ENCODE results near the gene CACNA2D3. TPM values are rescaled to one million over a fixed set of nuclear protein-coding genes. Genes with fewer than 3 reads are reported as not detected.

The CACNA2D3 gene
- total RNA-seq, 1 donor from 2014 or later, result 7.3 TPM

DNA sequence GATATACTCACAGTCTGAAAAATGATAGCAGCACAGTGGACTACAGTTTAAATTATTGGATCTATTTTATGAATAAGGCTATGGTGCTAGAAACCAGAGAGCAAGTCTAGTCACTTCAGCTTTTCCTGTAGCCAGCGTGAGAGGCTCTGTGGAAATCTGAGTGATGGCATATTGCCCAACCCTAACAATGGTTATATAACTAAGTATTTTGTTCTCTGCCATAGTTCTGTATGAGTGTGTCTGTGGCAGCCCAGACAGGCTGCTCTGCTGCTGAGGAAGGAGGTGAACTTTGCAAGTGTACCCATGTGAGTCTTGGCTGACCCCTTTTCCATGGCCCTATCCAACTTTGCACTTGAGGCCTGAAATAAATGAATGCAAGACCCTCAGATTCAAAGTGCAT, 699.9 kb downstream of the CACNA2D3 start:
- TF ChIP-seq, protein P1, sequence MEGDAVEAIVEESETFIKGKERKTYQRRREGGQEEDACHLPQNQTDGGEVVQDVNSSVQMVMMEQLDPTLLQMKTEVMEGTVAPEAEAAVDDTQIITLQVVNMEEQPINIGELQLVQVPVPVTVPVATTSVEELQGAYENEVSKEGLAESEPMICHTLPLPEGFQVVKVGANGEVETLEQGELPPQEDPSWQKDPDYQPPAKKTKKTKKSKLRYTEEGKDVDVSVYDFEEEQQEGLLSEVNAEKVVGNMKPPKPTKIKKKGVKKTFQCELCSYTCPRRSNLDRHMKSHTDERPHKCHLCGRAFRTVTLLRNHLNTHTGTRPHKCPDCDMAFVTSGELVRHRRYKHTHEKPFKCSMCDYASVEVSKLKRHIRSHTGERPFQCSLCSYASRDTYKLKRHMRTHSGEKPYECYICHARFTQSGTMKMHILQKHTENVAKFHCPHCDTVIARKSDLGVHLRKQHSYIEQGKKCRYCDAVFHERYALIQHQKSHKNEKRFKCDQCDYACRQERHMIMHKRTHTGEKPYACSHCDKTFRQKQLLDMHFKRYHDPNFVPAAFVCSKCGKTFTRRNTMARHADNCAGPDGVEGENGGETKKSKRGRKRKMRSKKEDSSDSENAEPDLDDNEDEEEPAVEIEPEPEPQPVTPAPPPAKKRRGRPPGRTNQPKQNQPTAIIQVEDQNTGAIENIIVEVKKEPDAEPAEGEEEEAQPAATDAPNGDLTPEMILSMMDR (IDR thresholded peaks at IDR 0.05), result no peak
- H3K27ac ChIP-seq, result no peak overlapping the region
- intact Hi-C loops (cut with DNase I), result no loop called here
- peak; percentile 87 for ATAC-seq
- no peak overlapping the region for H3K4me3 ChIP-seq
- H3K4me1 ChIP-seq, result no peaks in the 10 kb centered on the region
- no peaks in the 10 kb centered on the region for H3K36me3 ChIP-seq
- H3K9me3 ChIP-seq, result no peaks in the 10 kb centered on the region
- no peaks in the 10 kb centered on the region for H3K27me3 ChIP-seq
- DNase-seq, result no peak

DNA sequence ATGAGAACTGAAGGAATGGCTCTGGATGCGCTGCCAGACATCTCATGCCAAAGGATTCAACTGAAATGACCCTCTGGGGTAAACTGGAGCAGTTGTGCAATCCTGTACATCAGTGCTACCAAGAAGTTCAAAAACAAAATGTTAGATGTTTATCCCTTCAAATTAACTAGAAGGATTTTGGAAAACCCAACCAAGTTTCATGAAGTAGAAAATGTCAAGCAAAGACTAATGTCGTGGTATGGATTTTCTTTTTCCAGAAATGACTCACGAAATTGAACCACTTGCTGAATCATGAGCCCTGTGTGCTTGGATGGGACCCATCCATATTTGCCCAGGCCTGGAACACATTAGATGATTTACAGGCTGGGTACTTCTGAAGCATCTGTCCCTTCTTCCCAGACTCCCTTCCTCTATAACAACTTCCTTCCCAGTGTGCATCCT, 703.9 kb downstream of the CACNA2D3 start:
- H3K9me3 ChIP-seq, result peaks cover 6% of the 10 kb centered on the region
- TF ChIP-seq, protein P1 (IDR thresholded peaks at IDR 0.05), result no peak
- no peaks in the 10 kb centered on the region for H3K4me1 ChIP-seq
- no peak overlapping the region for H3K27ac ChIP-seq
- intact Hi-C loops (cut with DNase I), result no loop called here
- ATAC-seq (no peak), DNase-seq (no peak)
- no peak overlapping the region for H3K4me3 ChIP-seq
- no peaks in the 10 kb centered on the region for H3K36me3 ChIP-seq
- no peaks in the 10 kb centered on the region for H3K27me3 ChIP-seq

DNA sequence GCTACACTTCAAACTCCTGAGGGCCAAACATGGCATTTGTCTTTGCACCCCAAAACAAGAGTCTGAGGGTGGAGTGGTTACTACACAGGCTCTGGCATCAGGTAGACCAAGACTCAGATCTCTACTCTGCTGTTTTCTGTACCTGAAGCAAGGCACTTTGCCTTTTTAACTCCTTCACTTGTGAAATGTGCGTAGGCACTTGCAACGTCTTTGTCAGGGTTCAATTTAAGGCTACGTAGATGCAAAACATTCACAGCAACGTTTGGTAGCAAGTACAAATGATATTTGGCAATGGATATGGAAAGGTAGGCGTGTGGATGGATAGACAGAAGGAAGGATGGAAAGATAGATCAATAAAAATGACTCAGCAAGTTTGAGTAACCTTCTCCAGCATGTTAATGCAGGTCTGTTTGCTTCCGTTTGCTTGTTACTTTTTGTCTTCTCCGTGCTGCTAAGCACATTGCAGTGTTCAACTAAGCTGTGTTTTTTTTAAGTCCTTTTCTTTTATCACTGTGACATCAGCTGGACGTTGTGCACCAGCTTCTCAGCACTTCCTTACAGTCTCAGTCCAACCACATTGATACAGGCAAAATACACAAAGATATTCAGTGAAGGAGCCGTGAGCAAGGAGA, 704.8 kb downstream of the CACNA2D3 start:
- TF ChIP-seq, protein P1 (IDR thresholded peaks at IDR 0.05), result no peak
- DNase-seq, result no peak
- H3K36me3 ChIP-seq, result no peaks in the 10 kb centered on the region
- intact Hi-C loops (cut with DNase I), result no loop called here
- no peaks in the 10 kb centered on the region for H3K27me3 ChIP-seq
- H3K27ac ChIP-seq, result no peak overlapping the region
- no peak overlapping the region for H3K4me3 ChIP-seq
- no peak for ATAC-seq
- H3K4me1 ChIP-seq, result no peaks in the 10 kb centered on the region
- H3K9me3 ChIP-seq, result peaks cover 6% of the 10 kb centered on the region

DNA sequence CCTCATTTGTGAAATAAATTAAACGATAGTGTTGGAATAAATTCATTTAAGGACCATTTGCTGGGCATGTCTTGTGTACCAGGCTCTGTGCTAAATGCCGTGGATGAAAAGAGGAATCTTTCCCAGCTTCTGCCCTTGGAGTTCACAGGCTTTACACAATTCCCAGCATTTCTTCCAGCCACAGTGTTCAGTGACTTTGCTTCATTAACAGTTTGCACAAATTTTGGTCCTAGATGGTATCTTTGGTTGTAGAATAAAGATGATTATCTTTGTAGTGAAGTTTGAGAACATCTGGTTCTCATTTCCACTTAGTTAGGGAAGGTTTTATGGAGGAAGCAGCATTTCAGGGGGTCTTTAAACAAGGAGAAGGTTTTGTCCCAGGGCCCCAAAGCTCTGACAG, 705.4 kb downstream of the CACNA2D3 start:
- Histone ChIP-seq H3K27me3 (no peaks in the 10 kb centered on the region), H3K9me3 (peaks cover 6% of the 10 kb centered on the region), H3K4me1 (no peaks in the 10 kb centered on the region), H3K36me3 (no peaks in the 10 kb centered on the region), H3K27ac (no peak overlapping the region), H3K4me3 (no peak overlapping the region)
- no peak for DNase-seq
- intact Hi-C loops (cut with DNase I), result no loop called here
- TF ChIP-seq, protein P1 (IDR thresholded peaks at IDR 0.05), result no peak
- ATAC-seq, result no peak

DNA sequence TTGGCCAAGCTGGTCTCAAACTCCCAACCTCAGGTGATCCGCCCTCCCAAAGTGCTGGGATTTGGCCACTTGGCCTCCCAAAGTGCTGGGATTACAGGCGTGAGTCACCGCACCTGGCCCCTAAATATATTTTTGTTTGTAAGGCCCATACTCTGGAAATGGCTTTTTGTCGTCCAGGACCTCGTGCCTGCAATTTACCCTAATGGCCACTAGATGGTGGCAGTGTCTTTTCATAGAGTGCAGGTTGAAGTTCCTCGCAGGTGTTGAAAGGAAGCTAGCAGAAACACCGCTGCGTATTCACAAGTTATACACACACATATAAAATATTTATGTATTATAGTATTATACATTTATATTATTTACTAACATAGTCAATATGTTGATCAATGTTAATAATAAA, 708.3 kb downstream of the CACNA2D3 start:
- DNase-seq (no peak), ATAC-seq (no peak)
- Histone ChIP-seq H3K27me3 (no peaks in the 10 kb centered on the region), H3K9me3 (peaks cover 6% of the 10 kb centered on the region), H3K36me3 (no peaks in the 10 kb centered on the region), H3K4me3 (no peak overlapping the region), H3K4me1 (no peaks in the 10 kb centered on the region), H3K27ac (no peak overlapping the region)
- TF ChIP-seq, protein P1 (IDR thresholded peaks at IDR 0.05), result peak; percentile 48
- intact Hi-C loops (cut with DNase I), result no loop called here

DNA sequence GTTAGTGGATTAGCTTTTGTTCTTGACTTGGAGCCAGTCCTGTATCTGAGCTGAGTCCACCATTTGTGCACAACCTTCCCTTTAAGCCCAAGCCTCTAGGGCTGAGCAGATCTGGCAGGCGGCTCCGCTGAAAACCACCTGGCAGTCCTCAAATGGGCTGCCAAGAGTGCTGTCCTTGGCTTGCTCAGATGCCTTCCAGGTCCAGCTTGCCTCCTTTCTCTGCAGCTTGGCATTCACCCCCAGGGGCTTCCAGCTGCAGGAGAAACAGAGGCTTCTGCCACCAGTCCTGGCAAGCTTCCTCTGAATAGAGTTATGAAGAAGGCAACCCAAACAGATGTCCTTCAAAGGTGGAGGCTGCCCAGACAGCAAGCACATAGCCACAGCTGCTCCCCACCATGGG, 708.8 kb downstream of the CACNA2D3 start:
- intact Hi-C loops (cut with DNase I), result no loop called here
- TF ChIP-seq, protein P1 (IDR thresholded peaks at IDR 0.05), result no peak
- no peak for DNase-seq

More for the DNA sequence above, 708.8 kb downstream of the CACNA2D3 start:
- Histone ChIP-seq H3K27ac (no peak overlapping the region), H3K36me3 (no peaks in the 10 kb centered on the region), H3K4me3 (no peak overlapping the region), H3K27me3 (no peaks in the 10 kb centered on the region), H3K4me1 (no peaks in the 10 kb centered on the region), H3K9me3 (peaks cover 6% of the 10 kb centered on the region)
- ATAC-seq, result no peak

All from upper lobe of right lung (tissue), 1 donor.